BLaER1 (cell line): ENCODE results near the gene PPIL1.

Experiments used
- H3K27ac ChIP-seq: shearing (Covaris generic); formaldehyde crosslinking; 2 replicates; pipeline ENCODE4 v1.8.1; 2022
- H3K27me3 ChIP-seq: shearing (Covaris generic); formaldehyde crosslinking; 2 replicates; pipeline ENCODE4 v1.8.1; 2022
- H3K36me3 ChIP-seq: shearing (Covaris generic); formaldehyde crosslinking; 2 replicates; pipeline ENCODE4 v1.8.1; 2022
- H3K4me1 ChIP-seq: shearing (Covaris generic); formaldehyde crosslinking; 2 replicates; pipeline ENCODE4 v1.8.1; 2022
- H3K4me2 ChIP-seq: shearing (Covaris generic); formaldehyde crosslinking; 2 replicates; pipeline ENCODE4 v1.8.1; 2022
- H3K4me3 ChIP-seq: shearing (Covaris generic); formaldehyde crosslinking; 2 replicates; pipeline ENCODE4 v1.8.1; 2022
- H3K9ac ChIP-seq: shearing (Covaris generic); formaldehyde crosslinking; 2 replicates; pipeline ENCODE4 v1.8.1; 2022
- H3K9me3 ChIP-seq: shearing (Covaris generic); formaldehyde crosslinking; 2 replicates; pipeline ENCODE4 v1.8.1; 2022
- H4K20me1 ChIP-seq: shearing (Covaris generic); formaldehyde crosslinking; 2 replicates; pipeline ENCODE4 v1.8.1; 2022
- Cebpa-rat ChIP-seq: shearing (Covaris generic); IDR thresholded peaks from 2 replicates; pipeline ENCODE4 v1.8.1; 2022

Gene PPIL1

GRCh38 chr6:36847152-36847551 is 27.5 kb downstream of the PPIL1 start:
- Histone ChIP-seq H3K27me3 (peaks cover 14% of the 10 kb centered on the region; the same call in 1 of the 2 replicates), H3K9ac (no peak overlapping the region), H3K9me3 (no peaks in the 10 kb centered on the region), H3K36me3 (no peaks in the 10 kb centered on the region), H4K20me1 (no peaks in the 10 kb centered on the region; the same call in 1 of the 2 replicates), H3K4me3 (no peak overlapping the region), H3K4me1 (peaks cover 45% of the 10 kb centered on the region), H3K4me2 (no peak overlapping the region), H3K27ac (no peak overlapping the region)
- TF ChIP-seq Cebpa-rat, result no peak

DNA sequence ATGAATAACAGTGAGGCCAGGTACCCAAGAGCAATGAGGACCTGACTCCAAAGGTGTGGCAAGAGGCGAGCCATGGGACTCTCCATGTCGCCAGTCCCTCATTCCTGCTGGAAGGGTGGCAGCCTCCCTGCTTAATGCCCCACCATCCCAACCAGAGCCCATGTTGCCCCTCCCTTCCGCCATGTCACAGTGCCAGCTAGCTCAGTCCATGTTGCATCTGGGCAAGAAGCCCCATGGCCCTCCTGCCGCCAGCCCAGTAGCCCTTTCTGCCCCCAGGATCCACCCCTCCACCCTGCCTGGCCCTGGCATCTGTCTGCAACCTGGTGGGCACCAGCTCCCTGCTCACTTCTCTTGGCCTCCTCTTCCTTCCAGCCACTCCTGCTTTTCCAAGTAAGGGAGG is 29.4 kb downstream of the PPIL1 start:
- no peak for TF ChIP-seq Cebpa-rat

DNA sequence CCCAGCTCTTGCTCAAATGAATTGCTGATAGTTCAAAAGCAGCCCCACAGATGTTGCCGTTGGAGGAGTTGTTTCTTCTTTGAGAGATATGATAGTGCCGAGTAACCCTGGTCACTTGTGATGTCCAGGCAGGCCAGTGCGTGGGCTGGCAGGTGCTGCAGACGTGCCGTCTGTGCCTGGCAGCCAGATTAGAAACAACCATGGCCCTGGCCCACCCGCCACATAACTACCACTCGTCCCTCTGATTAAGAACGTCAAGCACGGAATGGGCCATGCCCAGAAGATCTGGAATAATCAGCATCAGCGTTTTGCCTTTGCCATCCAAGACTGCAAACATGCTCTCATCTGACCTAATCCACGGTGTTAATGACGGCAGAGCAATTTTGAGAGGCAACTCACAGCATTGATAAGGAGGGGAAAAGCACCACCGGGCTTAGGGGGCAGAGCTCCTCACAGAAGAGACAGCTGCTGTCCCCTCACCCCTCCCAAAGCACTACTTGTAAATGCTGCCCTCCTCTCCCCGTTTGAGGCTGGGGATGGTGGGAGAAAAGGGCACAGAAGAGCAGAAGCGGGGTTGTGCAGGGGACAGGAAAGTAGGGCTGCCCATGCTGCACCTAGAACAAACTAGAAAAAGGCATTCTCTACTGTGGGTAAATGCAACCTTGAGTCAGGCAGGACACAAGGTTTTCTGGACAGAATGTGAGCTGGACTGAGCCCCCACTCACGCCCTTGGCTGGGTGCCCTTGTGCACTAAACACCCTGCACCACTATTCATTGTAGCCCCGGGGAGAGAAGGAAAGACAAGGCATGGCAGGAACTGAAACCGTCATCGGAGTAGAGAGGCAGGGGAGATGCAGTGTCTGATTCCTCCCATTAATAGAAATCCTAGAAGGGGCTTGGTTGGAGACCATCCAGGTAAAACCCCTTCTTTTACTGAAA is 30.1 kb downstream of the PPIL1 start:
- H3K9ac ChIP-seq, result no peak overlapping the region
- H3K4me3 ChIP-seq, result no peak overlapping the region
- no peak overlapping the region for H3K4me2 ChIP-seq

More for the DNA sequence above, 29.4 kb downstream of the PPIL1 start:
- Histone ChIP-seq H3K4me3 (no peak overlapping the region), H3K9ac (no peak overlapping the region), H4K20me1 (peaks cover 15% of the 10 kb centered on the region), H3K9me3 (no peaks in the 10 kb centered on the region), H3K36me3 (no peaks in the 10 kb centered on the region), H3K27ac (no peak overlapping the region), H3K4me1 (peaks cover 33% of the 10 kb centered on the region), H3K4me2 (no peak overlapping the region), H3K27me3 (peaks cover 33% of the 10 kb centered on the region)

GRCh38 chr6:36843170-36843569 is 31.4 kb downstream of the PPIL1 start:
- H3K27ac ChIP-seq, result no peak overlapping the region
- no peak overlapping the region for H3K4me2 ChIP-seq
- H3K9me3 ChIP-seq, result no peaks in the 10 kb centered on the region
- H3K9ac ChIP-seq, result no peak overlapping the region
- no peak overlapping the region for H3K4me3 ChIP-seq
- TF ChIP-seq Cebpa-rat, result no peak
- no peaks in the 10 kb centered on the region for H3K36me3 ChIP-seq
- H4K20me1 ChIP-seq, result peaks cover 32% of the 10 kb centered on the region
- peaks cover 26% of the 10 kb centered on the region for H3K4me1 ChIP-seq
- H3K27me3 ChIP-seq, result peaks cover 54% of the 10 kb centered on the region

More for the DNA sequence above, 30.1 kb downstream of the PPIL1 start:
- Histone ChIP-seq H3K9me3 (no peaks in the 10 kb centered on the region), H3K27ac (no peak overlapping the region), H4K20me1 (peaks cover 21% of the 10 kb centered on the region), H3K36me3 (no peaks in the 10 kb centered on the region), H3K4me1 (peaks cover 32% of the 10 kb centered on the region), H3K27me3 (peaks cover 40% of the 10 kb centered on the region)
- no peak for TF ChIP-seq Cebpa-rat

DNA sequence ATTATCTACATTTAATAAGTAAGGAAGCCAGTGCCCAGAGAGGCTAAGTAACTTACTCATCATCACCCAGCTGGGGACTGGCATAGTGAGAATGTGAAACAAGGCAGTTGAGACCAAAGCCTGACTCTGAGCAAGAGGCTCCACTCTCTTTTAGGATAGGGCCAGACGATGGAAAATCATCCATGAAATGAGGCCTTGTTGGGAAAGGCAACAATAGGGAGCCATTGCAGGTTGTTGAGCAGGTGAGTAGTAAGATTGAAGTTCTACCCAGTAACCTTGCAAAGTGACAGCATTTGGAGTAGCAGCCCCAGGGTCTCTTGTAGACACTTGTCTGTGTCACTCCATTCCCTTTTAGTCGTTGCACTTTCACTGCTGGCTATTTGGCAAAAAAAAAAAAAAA is 32.8 kb downstream of the PPIL1 start:
- no peak overlapping the region for H3K9ac ChIP-seq
- no peaks in the 10 kb centered on the region for H3K9me3 ChIP-seq
- peaks cover 68% of the 10 kb centered on the region for H3K27me3 ChIP-seq
- peaks cover 19% of the 10 kb centered on the region for H3K4me1 ChIP-seq
- no peak overlapping the region for H3K4me3 ChIP-seq
- H3K4me2 ChIP-seq, result no peak overlapping the region
- H3K27ac ChIP-seq, result no peak overlapping the region
- H3K36me3 ChIP-seq, result no peaks in the 10 kb centered on the region
- H4K20me1 ChIP-seq, result peaks cover 42% of the 10 kb centered on the region
- TF ChIP-seq Cebpa-rat, result no peak

DNA sequence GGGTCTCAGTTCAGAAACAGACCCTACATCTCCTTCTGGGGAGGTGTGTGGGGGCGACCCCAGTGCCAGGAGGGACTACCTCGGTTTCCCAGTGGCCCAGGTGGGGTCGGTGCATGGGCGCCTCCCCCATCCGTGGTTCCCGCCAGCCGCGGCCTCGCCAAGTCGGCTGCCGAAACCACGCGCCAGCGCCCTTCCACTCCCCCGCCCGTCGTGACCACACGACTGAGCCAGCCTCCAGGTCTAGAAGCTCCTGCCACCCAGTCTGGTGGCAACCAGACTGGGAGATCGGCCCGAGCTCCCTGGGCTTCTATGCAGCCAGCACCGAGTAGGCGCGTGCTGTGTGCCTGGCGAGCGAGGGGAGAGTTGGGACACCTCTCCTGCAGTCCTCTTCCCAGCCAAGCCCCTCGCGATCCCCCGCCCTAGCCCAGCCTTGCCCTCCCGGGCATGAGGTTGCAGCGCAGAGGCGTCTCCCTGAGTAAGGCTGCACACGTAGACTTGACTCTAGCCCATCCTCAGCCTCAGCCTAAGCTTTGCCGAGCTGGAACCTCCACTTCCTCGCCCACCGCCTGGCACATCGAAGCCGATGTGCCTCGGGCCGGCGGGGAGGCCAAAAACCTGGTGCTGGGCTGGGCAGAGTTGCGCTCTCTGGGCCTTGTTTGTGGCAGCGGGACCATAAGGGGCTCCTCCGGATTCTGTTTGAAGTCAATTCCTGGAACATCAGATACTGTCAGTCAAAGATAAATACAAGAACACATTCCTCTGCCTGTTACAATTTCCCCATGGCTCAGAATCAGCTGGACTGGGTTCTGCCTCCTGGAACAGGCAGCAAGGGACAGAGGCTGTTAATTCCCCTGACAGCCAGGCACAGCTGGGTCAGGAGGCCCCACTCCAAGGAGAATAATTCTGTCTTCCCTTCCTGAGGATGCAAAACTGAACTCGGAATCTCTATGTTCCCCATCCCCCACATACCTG is 33.9 kb downstream of the PPIL1 start:
- no peak overlapping the region for H3K27ac ChIP-seq
- H3K9me3 ChIP-seq, result no peaks in the 10 kb centered on the region
- peaks cover 75% of the 10 kb centered on the region for H3K27me3 ChIP-seq
- H3K4me3 ChIP-seq, result peak overlapping the region; percentile 64
- peaks cover 42% of the 10 kb centered on the region for H4K20me1 ChIP-seq
- 0 out of 2 replicates have a peak overlapping the region, but pooled peaks have one; percentile 41 for H3K9ac ChIP-seq
- H3K4me1 ChIP-seq, result peaks cover 19% of the 10 kb centered on the region
- TF ChIP-seq Cebpa-rat, result no peak
- H3K4me2 ChIP-seq, result peak overlapping the region; percentile 91
- H3K36me3 ChIP-seq, result no peaks in the 10 kb centered on the region

- Histone ChIP-seq H3K27me3 (peaks cover 75% of the 10 kb centered on the region), H3K4me1 (peaks cover 23% of the 10 kb centered on the region), H4K20me1 (peaks cover 42% of the 10 kb centered on the region), H3K9me3 (no peaks in the 10 kb centered on the region), H3K4me3 (peak overlapping the region; percentile 64), H3K4me2 (peak overlapping the region; percentile 91), H3K9ac (0 out of 2 replicates have a peak overlapping the region, but pooled peaks have one; percentile 41), H3K36me3 (no peaks in the 10 kb centered on the region), H3K27ac (no peak overlapping the region)
- no peak for TF ChIP-seq Cebpa-rat
These were observed 34.7 kb downstream of the PPIL1 start for GRCh38 chr6:36839749-36840431.

- peak within 1 kb of the TSS; percentile 64 for H3K4me3 ChIP-seq
- peaks cover 31% of the 10 kb centered on the region for H3K4me1 ChIP-seq
- H3K9ac ChIP-seq, result 0 out of 2 replicates have a peak within 1 kb of the TSS, but pooled peaks have one; percentile 41
- H3K9me3 ChIP-seq, result no peaks in the 10 kb centered on the region
- H3K4me2 ChIP-seq, result peak within 1 kb of the TSS; percentile 91
- peaks cover 42% of the 10 kb centered on the region for H4K20me1 ChIP-seq
- H3K27ac ChIP-seq, result no peak within 1 kb of the TSS
- peaks cover 69% of the 10 kb centered on the region for H3K27me3 ChIP-seq
- no peak for TF ChIP-seq Cebpa-rat
- H3K36me3 ChIP-seq, result no peaks in the 10 kb centered on the region
These were observed 35.5 kb downstream of the PPIL1 start, which contains the start of gene CPNE5 for GRCh38 chr6:36838896-36839748. Gene CPNE5, minus strand, starts transcription at chr6:36839444. Its CDS starts 67 bp downstream, at chr6:36839377.
